ENCODE results near the gene METTL8.
"Not testable (repeated sequence)": the region's sequence is repeated elsewhere in the genome, so short reads cannot be mapped to it uniquely, and the experiment has no call there.

The METTL8 gene

DNA sequence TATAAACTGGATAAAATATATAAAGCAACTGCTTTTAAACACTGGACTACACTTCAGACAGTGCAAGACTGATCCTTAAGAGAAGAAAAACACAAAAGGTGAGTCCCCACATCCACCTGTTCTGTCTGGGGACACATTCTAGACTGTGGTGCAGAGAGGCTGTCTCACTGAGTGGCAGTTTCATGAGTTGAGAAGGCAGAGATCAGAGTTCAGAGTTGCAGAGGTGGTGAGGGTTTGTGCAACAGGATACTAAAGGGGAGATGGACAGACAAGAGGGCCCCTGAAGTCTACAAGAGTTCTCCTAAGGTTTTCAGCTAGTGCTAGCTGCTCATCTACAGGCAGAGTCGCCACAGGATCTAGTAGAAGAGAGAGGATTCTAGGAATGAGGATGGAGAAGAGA, 68.0 kb downstream of the METTL8 start:
- Histone ChIP-seq H3K4me3 (ENCODE audit: low read length) (no peak overlapping the region), H3K9me3 (ENCODE audit: insufficient read depth, low read depth, low read length) (no peaks in the 10 kb centered on the region; the same call in 1 of the 2 replicates), H3K4me1 (ENCODE audit: insufficient read depth, low read length) (no peaks in the 10 kb centered on the region), H3K9ac (ENCODE audit: low read depth, low read length) (no peak overlapping the region), H3K27ac (ENCODE audit: low read length) (no peak overlapping the region), H3K27me3 (ENCODE audit: insufficient read depth, low read length) (no peaks in the 10 kb centered on the region), H3K36me3 (ENCODE audit: insufficient read depth, low read depth, low read length) (no peaks in the 10 kb centered on the region)

- H3K27me3 ChIP-seq (ENCODE audit: insufficient read depth, low read length), result no peaks in the 10 kb centered on the region
- no peak overlapping the region for H3K9ac ChIP-seq (ENCODE audit: low read depth, low read length)
- H3K9me3 ChIP-seq (ENCODE audit: insufficient read depth, low read depth, low read length), result no peaks in the 10 kb centered on the region; the same call in 1 of the 2 replicates
- 0 out of 2 replicates have a peak, but pooled peaks cover under 1% of the 10 kb centered on the region for H3K36me3 ChIP-seq (ENCODE audit: insufficient read depth, low read depth, low read length)
- H3K27ac ChIP-seq (ENCODE audit: low read length), result no peak overlapping the region
- no peak overlapping the region for H3K4me3 ChIP-seq (ENCODE audit: low read length)
- no peaks in the 10 kb centered on the region for H3K4me1 ChIP-seq (ENCODE audit: insufficient read depth, low read length)
Measured at GRCh38 chr2:171365232-171365631, 68.6 kb downstream of the METTL8 start.

GRCh38 chr2:171362396-171362795, 71.4 kb downstream of the METTL8 start:
- Histone ChIP-seq H3K27me3 (ENCODE audit: insufficient read depth, low read length) (no peaks in the 10 kb centered on the region), H3K9me3 (ENCODE audit: insufficient read depth, low read depth, low read length) (peaks cover 6% of the 10 kb centered on the region), H3K27ac (ENCODE audit: low read length) (no peak overlapping the region), H3K4me3 (ENCODE audit: low read length) (no peak overlapping the region), H3K36me3 (ENCODE audit: insufficient read depth, low read depth, low read length) (peaks cover 27% of the 10 kb centered on the region), H3K9ac (ENCODE audit: low read depth, low read length) (no peak overlapping the region), H3K4me1 (ENCODE audit: insufficient read depth, low read length) (no peaks in the 10 kb centered on the region)

DNA sequence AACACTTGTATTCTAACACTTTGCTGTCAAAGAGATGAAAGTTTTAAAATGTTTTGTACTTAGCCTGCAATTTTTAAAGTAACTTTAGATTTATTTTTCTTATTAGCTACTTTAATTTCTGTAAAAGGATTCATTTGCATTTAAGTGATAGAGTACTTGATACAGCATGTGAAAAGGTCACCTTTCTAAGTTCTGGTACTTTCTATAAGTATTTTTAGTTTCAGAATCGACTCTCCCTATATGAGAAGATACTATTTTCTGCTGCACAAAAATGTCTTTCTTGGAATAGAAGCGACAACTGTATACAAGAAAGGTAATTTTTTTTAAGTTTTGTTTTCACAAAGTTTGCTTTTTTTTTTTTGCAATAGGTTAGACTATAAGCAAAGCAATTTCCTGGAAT, 72.9 kb downstream of the METTL8 start:
- Histone ChIP-seq H3K27me3 (ENCODE audit: insufficient read depth, low read length) (no peaks in the 10 kb centered on the region), H3K9me3 (ENCODE audit: insufficient read depth, low read depth, low read length) (peaks cover 18% of the 10 kb centered on the region), H3K27ac (ENCODE audit: low read length) (no peak overlapping the region), H3K9ac (ENCODE audit: low read depth, low read length) (no peak overlapping the region), H3K4me3 (ENCODE audit: low read length) (no peak overlapping the region), H3K36me3 (ENCODE audit: insufficient read depth, low read depth, low read length) (peaks cover 33% of the 10 kb centered on the region), H3K4me1 (ENCODE audit: insufficient read depth, low read length) (no peaks in the 10 kb centered on the region)

DNA sequence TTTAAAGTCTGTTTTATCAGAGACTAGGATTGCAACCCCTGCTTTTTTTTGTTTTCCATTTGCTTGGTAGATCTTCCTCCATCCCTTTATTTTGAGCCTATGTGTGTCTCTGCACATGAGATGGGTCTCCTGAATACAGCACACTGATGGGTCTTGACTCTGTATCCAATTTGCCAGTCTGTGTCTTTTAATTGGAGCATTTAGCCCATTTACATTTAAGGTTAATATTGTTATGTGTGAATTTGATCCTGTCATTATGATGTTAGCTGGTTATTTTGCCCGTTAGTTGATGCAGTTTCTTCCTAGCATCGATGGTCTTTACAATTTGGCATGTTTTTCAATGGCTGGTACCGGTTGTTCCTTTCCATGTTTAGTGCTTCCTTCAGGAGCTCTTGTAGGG, 80.0 kb downstream of the METTL8 start:
- Histone ChIP-seq H3K9me3 (ENCODE audit: insufficient read depth, low read depth, low read length) (peaks cover 18% of the 10 kb centered on the region), H3K36me3 (ENCODE audit: insufficient read depth, low read depth, low read length) (peaks cover 19% of the 10 kb centered on the region; the same call in 1 of the 2 replicates)
- H3K27me3 ChIP-seq (ENCODE audit: insufficient read depth, low read length); H3K9ac ChIP-seq (ENCODE audit: low read depth, low read length); H3K27ac ChIP-seq (ENCODE audit: low read length); H3K4me3 ChIP-seq (ENCODE audit: low read length); H3K4me1 ChIP-seq (ENCODE audit: insufficient read depth, low read length): not testable (repeated sequence)

DNA sequence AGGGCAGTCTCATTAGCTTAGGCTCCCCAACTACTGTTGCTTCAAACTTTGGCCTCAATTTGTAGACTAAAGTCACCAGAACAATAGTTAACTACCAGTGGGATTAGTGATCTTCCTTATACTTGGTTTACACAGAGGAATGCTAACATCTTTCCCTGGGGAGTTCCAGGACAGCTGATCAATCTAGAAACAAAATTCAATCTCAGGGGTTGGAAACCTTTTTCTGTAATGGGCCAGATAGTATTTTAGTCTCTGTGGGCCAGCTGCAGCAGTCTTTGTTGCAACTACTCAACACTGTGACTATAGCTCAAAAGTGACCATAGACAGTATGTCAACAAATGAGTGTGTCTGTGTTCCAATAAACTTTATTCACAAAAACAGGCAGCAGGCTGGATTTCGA, 85.7 kb downstream of the METTL8 start:
- Histone ChIP-seq H3K27me3 (ENCODE audit: insufficient read depth, low read length) (no peaks in the 10 kb centered on the region), H3K36me3 (ENCODE audit: insufficient read depth, low read depth, low read length) (no peaks in the 10 kb centered on the region), H3K4me3 (ENCODE audit: low read length) (no peak overlapping the region), H3K9me3 (ENCODE audit: insufficient read depth, low read depth, low read length) (no peaks in the 10 kb centered on the region), H3K27ac (ENCODE audit: low read length) (no peak overlapping the region), H3K4me1 (ENCODE audit: insufficient read depth, low read length) (no peaks in the 10 kb centered on the region), H3K9ac (ENCODE audit: low read depth, low read length) (no peak overlapping the region)

DNA sequence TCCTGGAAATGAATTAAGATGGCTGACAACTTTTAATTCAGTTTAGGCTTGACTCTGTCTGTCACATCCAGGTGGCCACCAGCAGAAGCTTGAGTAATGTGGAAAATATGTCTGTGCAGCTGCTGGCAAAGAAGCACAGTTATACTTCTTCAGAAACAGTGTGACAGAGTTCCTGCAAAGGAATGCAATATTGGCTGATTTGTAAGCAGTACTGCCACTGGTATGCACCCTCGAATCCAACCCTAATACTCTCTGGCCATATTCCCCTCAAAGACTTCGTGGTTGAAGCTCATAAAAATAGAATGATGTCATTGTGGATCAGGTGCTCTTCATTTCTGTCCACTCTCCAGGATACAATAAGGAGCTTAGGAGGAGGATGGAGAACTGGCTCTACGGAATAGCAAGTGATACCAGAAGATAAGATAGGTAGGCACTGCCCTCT, 86.2 kb downstream of the METTL8 start:
- Histone ChIP-seq H3K9ac (ENCODE audit: low read depth, low read length) (no peak overlapping the region), H3K4me1 (ENCODE audit: insufficient read depth, low read length) (no peaks in the 10 kb centered on the region), H3K27me3 (ENCODE audit: insufficient read depth, low read length) (no peaks in the 10 kb centered on the region), H3K36me3 (ENCODE audit: insufficient read depth, low read depth, low read length) (no peaks in the 10 kb centered on the region), H3K27ac (ENCODE audit: low read length) (no peak overlapping the region), H3K4me3 (ENCODE audit: low read length) (no peak overlapping the region), H3K9me3 (ENCODE audit: insufficient read depth, low read depth, low read length) (no peaks in the 10 kb centered on the region)

- Histone ChIP-seq H3K4me3 (ENCODE audit: low read length) (no peak overlapping the region), H3K9ac (ENCODE audit: low read depth, low read length) (no peak overlapping the region), H3K27ac (ENCODE audit: low read length) (no peak overlapping the region), H3K36me3 (ENCODE audit: insufficient read depth, low read depth, low read length) (no peaks in the 10 kb centered on the region), H3K4me1 (ENCODE audit: insufficient read depth, low read length) (no peaks in the 10 kb centered on the region), H3K27me3 (ENCODE audit: insufficient read depth, low read length) (no peaks in the 10 kb centered on the region), H3K9me3 (ENCODE audit: insufficient read depth, low read depth, low read length) (no peaks in the 10 kb centered on the region)
Measured at GRCh38 chr2:171346723-171347557, 86.8 kb downstream of the METTL8 start.

GRCh38 chr2:171345971-171346722, 87.6 kb downstream of the METTL8 start:
- H3K36me3 ChIP-seq (ENCODE audit: insufficient read depth, low read depth, low read length), result no peaks in the 10 kb centered on the region
- H3K27ac ChIP-seq (ENCODE audit: low read length), result no peak overlapping the region
- H3K27me3 ChIP-seq (ENCODE audit: insufficient read depth, low read length), result no peaks in the 10 kb centered on the region
- no peak overlapping the region for H3K9ac ChIP-seq (ENCODE audit: low read depth, low read length)
- H3K9me3 ChIP-seq (ENCODE audit: insufficient read depth, low read depth, low read length), result no peaks in the 10 kb centered on the region
- no peak overlapping the region for H3K4me3 ChIP-seq (ENCODE audit: low read length)
- H3K4me1 ChIP-seq (ENCODE audit: insufficient read depth, low read length), result no peaks in the 10 kb centered on the region

- H3K9me3 ChIP-seq (ENCODE audit: insufficient read depth, low read depth, low read length), result no peaks in the 10 kb centered on the region
- H3K36me3 ChIP-seq (ENCODE audit: insufficient read depth, low read depth, low read length), result no peaks in the 10 kb centered on the region
- no peaks in the 10 kb centered on the region for H3K4me1 ChIP-seq (ENCODE audit: insufficient read depth, low read length)
- H3K27me3 ChIP-seq (ENCODE audit: insufficient read depth, low read length), result no peaks in the 10 kb centered on the region
- H3K4me3 ChIP-seq (ENCODE audit: low read length), result no peak overlapping the region
- no peak overlapping the region for H3K9ac ChIP-seq (ENCODE audit: low read depth, low read length)
- H3K27ac ChIP-seq (ENCODE audit: low read length), result no peak overlapping the region
Measured at GRCh38 chr2:171344182-171344581, 89.6 kb downstream of the METTL8 start.

DNA sequence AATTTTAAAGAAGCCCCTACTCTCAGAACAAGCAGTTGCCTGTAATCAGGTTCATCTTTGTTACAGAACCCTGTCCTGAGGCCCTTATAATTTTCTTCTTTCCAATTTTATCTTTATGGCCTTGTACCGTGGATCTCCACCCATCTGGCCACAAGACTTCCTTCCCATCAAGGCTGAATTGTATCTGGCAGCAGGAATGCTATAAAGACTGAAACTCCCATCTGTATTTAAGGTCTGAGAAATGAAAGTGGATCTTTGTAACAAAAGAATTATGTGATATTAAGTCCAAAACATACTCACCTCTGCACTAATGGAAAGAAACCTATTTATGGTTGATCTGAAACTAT, 91.8 kb downstream of the METTL8 start:
- Histone ChIP-seq H3K9ac (ENCODE audit: low read depth, low read length) (no peak overlapping the region), H3K9me3 (ENCODE audit: insufficient read depth, low read depth, low read length) (no peaks in the 10 kb centered on the region), H3K4me1 (ENCODE audit: insufficient read depth, low read length) (no peaks in the 10 kb centered on the region), H3K4me3 (ENCODE audit: low read length) (no peak overlapping the region), H3K36me3 (ENCODE audit: insufficient read depth, low read depth, low read length) (no peaks in the 10 kb centered on the region), H3K27ac (ENCODE audit: low read length) (no peak overlapping the region), H3K27me3 (ENCODE audit: insufficient read depth, low read length) (no peaks in the 10 kb centered on the region)

Measured in iPS-20b (cell line).